ENCODE data around the gene EFNA1. TPM values are rescaled to one million over a fixed set of nuclear protein-coding genes. Genes with fewer than 3 reads are reported as not detected.
"Not testable (repeated sequence)": the region's sequence is repeated elsewhere in the genome, so short reads cannot be mapped to it uniquely, and the experiment has no call there.

EFNA1 gene
- total RNA-seq, 4 donors from 2014 or later: 88.9 to 198 (median 120) TPM

DNA sequence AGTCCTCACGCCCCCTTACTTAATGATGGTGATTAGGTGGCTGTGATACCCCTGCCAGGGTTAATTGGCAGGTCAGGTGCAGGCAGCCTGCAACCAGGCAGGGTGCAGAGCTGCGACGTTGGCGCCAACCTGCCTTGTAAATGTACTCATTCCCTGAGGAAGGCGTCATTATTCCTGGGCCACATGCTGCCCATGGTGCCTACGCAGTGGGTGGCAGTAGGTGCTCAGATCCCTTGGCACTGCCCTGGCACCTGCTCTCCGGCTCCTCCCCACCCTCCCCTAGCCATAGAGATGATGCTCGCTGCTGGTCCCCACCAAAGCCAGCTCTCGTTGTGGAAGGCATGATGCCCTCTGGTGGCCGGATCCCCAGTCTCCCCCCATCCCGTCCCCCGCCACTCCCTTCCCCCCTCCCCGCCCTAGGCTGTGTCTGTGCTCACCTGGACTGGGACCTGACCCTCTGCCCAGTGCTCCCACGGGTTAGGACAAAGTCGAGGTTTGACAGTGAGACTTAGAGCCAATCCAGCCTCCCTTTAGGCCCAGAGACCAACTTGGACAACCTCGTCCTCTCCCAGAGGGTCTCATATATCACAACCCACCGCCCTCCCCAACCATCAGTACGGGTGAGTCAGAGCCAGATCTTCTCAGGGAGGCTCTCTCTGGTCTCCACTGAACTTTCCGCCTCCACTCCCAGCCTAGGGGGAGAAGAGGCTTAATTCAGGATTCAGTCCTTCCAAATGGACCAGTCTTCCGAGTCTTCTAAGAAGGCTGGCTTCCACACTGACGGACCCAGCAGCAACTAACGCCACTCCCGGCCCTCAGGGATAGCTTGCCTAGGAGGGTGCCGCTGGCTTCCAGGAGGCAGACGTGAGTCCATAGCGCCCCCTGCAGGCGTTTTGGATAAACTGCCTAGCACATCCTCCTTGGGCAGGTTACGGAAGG lies 39.8 kb downstream of the EFNA1 start:
- peak overlapping the region; percentile 25 for H3K27ac ChIP-seq
- no peaks in the 10 kb centered on the region for H3K9me3 ChIP-seq
- DNase-seq (ENCODE audit: low spot score in 2 of 2): peak; percentile 93
- 5% methylated on average over 8 of the region's 28 CpGs for WGBS
- no peaks in the 10 kb centered on the region for H3K27me3 ChIP-seq
- no peak for TF ChIP-seq POLR2A (IDR thresholded peaks at IDR 0.05)
- no peak for TF ChIP-seq EP300 (IDR thresholded peaks at IDR 0.05)
- peak; percentile 81 to 91 for TF ChIP-seq CTCF (IDR thresholded peaks at IDR 0.05)
- no peak for TF ChIP-seq POLR2AphosphoS5 (IDR thresholded peaks at IDR 0.05)
- H3K36me3 ChIP-seq: peaks cover 21% of the 10 kb centered on the region
- H3K4me1 ChIP-seq: peaks cover 23% of the 10 kb centered on the region
- no peak overlapping the region for H3K4me3 ChIP-seq

GRCh38 chr1:155168105-155168445 lies 40.4 kb downstream of the EFNA1 start:
- H3K27ac ChIP-seq; H3K27me3 ChIP-seq; H3K9me3 ChIP-seq; H3K4me3 ChIP-seq; DNase-seq (ENCODE audit: low spot score in 2 of 2): not testable (repeated sequence)
- 37% methylated on average over 4 of the region's 4 CpGs for WGBS
- peaks cover 26% of the 10 kb centered on the region for H3K4me1 ChIP-seq
- peaks cover 21% of the 10 kb centered on the region for H3K36me3 ChIP-seq

DNA sequence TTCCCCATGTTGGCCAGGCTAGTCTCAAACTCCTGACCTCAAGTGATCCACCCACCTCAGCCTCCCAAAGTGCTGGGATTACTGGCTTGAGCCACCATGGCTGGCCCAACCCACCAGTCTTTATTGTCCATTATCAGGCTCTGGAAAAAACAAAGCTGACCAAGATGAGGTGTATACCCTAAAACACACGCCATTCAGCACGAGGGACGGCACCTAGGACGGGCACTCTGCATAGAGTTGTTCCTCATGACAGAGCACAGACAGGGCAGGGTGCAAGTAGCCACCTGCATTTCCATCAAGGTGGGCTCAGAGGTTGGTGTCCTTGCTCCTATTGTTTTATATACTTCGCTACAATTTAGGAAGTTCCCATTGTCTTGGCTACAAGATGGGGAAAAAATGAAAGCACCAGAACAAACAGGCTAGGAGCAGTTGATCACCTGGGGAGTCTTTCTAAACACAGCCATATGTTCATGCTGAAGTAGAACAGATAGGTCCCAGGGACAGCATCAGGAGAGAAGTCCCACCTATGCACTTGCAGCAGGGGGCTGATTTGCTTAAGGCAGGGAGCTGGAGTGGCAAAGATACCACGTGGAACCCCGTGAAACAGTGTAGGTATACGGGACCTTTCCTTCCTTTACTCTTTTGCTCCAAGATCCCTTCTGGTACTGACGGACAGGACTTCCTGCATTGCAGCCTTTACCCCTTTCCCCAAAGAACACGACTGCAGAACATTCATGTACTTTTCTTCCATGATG lies 41.0 kb downstream of the EFNA1 start:
- 83% methylated on average over 10 of the region's 10 CpGs for WGBS
- H3K27me3 ChIP-seq: no peaks in the 10 kb centered on the region
- peaks cover 31% of the 10 kb centered on the region for H3K4me1 ChIP-seq
- DNase-seq (ENCODE audit: low spot score in 2 of 2): peak in 1 of 2 donors; percentile 12
- no peak overlapping the region for H3K4me3 ChIP-seq
- no peak overlapping the region for H3K27ac ChIP-seq
- peaks cover 21% of the 10 kb centered on the region for H3K36me3 ChIP-seq
- no peaks in the 10 kb centered on the region for H3K9me3 ChIP-seq
- no peak for TF ChIP-seq EP300 (IDR thresholded peaks at IDR 0.05)
- no peak for TF ChIP-seq POLR2AphosphoS5 (IDR thresholded peaks at IDR 0.05)
- TF ChIP-seq POLR2A (IDR thresholded peaks at IDR 0.05): no peak
- TF ChIP-seq CTCF (IDR thresholded peaks at IDR 0.05): no peak

GRCh38 chr1:155169541-155169940 lies 41.9 kb downstream of the EFNA1 start:
- WGBS: 59% methylated on average over 5 of the region's 5 CpGs
- H3K4me1 ChIP-seq: peaks cover 40% of the 10 kb centered on the region
- peak in 1 of 2 donors; percentile 29 for DNase-seq (ENCODE audit: low spot score in 2 of 2)

More at GRCh38 chr1:155169541-155169940, 41.9 kb downstream of the EFNA1 start:
- Histone ChIP-seq H3K9me3 (no peaks in the 10 kb centered on the region), H3K36me3 (peaks cover 21% of the 10 kb centered on the region), H3K4me3 (no peak overlapping the region), H3K27ac (no peak overlapping the region), H3K27me3 (peaks cover 8% of the 10 kb centered on the region)
- TF ChIP-seq CTCF (IDR thresholded peaks at IDR 0.05) (no peak), POLR2A (IDR thresholded peaks at IDR 0.05) (no peak), POLR2AphosphoS5 (IDR thresholded peaks at IDR 0.05) (no peak), EP300 (IDR thresholded peaks at IDR 0.05) (no peak)
